Measurements from ENCODE around the gene FRMD1.

DNA sequence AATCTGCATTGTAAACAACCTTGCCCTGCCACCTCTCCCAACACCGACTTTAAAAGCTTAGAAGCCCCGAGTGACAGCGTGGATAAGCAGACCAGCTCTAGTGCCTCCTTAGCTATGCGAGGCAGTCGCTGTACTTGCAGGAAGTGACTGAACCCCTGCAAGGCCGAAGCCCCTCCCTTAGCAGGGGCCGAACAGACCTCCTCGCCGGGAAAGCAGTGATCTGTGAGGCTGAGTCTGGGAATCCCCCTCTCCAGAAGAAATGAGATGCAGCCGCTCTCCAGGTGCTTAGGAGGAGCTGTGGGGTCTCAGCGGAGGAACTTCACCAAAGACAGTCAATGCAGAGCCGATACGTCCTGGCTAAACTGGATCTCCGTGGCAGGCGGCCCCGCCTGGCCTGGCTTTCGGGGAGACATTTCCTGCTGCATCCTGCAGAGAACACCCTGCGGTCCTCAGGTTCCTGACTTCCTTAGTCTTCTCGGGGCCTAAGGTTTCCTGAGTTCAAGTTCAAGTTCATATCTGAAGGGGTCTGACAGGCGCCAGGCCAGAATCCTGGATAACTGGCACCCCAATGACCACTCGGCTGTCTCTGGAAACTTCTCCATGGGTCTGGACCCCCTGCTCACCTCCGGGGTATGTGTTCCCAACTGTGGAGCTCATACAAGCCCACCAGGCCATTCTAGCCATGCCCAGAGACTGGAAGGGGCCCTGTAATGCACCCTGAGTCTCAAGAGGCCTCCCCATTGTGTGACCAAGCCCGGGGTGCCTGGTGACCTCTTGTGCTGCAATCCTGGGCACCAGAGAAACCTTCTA, 20.4 kb upstream of the FRMD1 start:
- no peak for TF ChIP-seq POLR2A (IDR thresholded peaks at IDR 0.05)
- TF ChIP-seq, protein P1, sequence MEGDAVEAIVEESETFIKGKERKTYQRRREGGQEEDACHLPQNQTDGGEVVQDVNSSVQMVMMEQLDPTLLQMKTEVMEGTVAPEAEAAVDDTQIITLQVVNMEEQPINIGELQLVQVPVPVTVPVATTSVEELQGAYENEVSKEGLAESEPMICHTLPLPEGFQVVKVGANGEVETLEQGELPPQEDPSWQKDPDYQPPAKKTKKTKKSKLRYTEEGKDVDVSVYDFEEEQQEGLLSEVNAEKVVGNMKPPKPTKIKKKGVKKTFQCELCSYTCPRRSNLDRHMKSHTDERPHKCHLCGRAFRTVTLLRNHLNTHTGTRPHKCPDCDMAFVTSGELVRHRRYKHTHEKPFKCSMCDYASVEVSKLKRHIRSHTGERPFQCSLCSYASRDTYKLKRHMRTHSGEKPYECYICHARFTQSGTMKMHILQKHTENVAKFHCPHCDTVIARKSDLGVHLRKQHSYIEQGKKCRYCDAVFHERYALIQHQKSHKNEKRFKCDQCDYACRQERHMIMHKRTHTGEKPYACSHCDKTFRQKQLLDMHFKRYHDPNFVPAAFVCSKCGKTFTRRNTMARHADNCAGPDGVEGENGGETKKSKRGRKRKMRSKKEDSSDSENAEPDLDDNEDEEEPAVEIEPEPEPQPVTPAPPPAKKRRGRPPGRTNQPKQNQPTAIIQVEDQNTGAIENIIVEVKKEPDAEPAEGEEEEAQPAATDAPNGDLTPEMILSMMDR (IDR thresholded peaks at IDR 0.05 in 4 of 5, conservative IDR thresholded peaks at IDR 0.05 in 1 of 5), result no peak

Data from gastrocnemius medialis (tissue), 4 donors.